ENCODE data around the gene MAPK8.

The MAPK8 gene

DNA sequence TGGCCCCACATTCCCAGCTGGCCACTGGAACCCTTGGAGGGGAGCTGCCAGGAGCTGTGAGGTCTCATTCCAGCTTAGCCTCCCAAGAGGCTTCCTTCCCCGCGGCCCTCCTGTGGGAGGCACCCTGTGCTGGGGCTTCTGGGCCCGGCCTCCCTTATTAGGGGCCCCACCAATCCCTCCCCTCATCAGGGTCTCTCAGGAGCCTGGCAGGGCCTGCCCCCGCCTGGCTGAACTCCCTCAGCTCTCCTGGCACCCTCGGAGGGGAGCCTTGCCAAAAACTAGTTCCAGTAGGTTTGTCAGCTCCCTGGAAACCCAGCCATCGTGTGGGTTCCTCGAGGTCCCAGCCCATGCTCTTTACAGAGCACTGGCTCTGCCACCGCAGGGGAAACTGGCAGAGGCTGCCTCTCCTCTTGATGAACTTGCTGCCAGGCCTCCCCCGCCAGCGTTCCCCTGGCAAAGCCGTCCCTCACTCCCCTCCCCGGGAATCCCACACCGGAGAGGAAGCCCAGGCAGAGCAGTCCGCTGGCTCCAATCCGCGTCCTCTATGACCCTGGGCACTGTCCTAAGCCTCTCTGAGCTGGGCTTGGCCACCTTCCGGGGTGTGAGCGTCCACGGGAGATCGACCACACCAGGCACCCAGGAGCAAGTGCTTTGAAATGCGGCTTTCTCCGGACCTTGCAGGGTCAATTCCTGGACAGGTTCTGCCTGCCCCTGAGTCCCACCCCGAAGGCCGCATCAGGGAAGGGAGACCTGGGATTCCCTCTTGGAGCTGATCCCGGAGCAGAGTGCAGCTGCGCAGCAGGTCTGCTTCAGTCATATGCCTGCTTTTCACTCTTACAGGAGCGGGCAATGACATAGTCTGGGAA is 158.6 kb downstream of the MAPK8 start:
- DNase-seq, result no peak

DNA sequence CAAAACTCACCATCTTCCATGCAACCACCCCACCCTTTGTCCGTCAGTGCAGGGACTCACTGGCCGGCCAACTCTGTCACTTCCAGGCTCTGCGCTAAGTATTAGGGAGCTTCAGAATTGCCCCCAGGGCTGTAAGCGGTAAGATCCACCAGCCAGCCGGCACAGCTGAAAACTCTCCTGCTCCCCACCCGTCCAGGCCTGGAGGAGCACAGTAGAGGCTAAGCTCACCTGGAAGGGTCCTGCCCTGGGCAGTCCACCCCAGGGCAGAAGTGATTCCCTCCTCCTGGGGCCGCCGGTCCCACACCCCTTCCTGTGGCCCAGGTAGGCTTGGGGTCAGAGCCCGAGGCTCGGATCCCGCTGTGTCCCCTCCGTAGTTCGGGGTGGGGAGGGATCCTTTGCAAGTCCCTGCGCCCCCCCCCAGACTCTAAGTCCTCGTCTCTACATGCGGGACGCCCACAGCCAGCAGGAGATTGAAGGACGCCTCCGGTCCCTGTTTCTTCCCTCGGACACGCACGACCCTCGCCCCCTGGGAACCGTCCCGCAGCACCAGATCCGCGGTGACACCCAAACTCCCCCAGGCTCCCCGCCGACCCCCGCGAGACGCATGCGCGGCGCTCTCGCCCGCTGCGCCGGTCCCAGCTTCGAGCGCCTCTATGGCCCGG is 159.5 kb downstream of the MAPK8 start:
- DNase-seq, result no peak

DNA sequence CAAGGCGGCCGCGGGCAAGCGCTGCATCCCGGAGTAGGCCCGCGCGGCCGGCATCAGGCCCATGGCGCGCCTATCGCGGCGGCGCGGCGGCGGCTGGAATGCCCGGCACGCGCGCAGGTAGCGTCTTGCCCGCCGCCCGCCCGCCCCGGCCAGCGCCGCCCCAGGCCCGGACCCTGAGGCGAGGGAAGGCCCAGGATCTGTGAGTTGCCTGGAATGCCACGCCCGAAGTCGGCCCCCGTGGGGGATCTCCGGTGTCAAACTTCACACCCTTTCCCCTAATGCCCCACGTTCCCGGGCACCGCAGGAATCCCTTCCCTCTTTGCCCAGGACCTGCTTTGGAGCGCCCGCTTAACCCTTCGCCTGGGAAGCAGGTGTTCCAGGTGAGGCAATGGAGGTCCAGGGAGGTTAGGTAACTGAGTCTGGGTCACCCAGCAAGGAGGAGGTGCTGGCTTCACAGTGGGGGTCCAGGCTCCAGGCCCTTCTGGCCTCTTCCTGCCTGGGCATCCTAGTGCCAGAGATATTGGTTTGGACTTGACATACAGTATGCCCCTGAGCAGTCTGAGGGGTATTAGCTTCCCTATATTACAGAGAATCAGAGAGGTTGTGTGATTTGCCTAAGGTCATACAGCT is 160.2 kb downstream of the MAPK8 start:
- no peak for DNase-seq

DNA sequence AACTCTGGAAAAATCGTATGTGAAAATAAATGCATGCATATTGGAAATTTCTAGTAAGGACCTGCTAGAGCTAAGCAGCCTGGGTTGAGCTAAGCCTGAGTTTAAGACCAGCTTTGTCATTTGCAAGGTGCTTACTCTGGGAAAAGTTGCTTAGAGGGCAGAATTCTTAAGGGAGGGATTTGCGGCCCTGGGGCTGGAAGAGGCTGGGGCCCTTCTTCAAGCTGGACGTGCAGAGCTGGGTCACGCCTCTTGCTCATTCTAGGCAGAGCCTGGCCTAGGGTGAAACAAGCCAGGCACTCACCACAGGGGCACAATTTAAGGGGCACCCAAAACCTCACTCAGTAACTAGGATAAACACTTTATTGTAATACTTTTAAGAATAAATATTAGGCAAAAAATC is 161.2 kb downstream of the MAPK8 start:
- no peak for DNase-seq

DNA sequence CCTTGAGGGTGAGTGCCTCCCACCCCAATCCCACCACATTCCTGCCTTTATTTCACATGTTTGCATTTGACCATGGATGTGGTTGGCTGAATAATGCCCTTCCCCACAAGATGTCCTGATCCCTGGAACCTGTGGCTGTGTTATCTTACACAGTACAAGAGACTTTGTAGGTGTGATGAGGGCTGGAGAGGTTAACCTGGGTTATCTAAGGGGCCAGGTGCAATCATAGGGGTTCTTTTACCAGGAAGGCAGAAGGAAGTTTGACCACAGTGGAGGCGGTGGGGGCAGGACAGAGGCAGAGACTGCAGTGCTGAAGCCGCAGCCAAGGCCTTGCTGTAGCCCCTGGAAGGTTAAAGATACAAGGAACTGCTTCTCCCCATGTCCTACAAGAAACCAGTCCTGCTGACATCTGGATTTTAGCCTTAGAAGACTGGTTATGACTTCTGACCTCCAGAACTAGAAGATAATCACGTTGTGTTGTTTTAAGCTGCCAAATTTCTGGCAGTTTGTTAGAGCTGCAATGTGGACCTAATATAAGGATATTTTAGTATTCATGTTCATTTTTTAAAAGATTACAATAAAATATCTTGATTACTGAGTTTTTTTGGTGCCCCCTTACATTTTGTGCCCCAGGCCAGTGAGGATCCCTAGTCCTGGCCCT is 161.8 kb downstream of the MAPK8 start:
- DNase-seq, result peak; percentile 80

DNA sequence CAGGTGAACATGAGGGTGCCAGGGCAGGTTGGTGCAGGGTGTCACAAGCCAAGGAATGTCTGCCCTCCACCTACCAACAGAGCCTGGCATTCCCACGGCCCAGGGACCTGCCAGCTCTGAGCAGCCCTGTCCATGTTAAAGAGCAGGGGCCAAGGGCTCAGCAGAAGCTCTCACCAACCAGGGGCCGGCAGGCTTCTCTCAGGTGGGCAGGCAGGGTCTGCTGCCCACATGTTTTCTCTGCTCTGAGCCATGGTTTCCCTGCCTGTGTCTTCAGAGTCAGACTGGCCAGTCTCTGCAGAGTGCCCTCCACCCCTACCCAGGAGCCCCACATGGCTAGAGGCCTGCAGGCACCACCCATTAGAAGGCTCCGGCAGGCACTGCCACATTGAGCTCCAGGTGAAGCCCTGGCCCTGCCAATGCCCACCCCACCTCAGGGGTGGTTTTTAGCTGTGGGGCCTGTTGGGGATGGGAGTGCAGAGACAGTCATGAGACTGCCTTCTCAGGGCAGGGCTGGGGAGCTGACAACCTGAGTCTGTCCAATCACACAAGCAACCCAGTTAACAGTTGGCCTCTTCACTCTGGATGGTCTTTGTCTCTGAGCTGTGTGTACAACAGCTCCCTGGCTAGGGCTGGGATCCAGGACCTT is 162.5 kb downstream of the MAPK8 start:
- DNase-seq, result peak; percentile 69

DNA sequence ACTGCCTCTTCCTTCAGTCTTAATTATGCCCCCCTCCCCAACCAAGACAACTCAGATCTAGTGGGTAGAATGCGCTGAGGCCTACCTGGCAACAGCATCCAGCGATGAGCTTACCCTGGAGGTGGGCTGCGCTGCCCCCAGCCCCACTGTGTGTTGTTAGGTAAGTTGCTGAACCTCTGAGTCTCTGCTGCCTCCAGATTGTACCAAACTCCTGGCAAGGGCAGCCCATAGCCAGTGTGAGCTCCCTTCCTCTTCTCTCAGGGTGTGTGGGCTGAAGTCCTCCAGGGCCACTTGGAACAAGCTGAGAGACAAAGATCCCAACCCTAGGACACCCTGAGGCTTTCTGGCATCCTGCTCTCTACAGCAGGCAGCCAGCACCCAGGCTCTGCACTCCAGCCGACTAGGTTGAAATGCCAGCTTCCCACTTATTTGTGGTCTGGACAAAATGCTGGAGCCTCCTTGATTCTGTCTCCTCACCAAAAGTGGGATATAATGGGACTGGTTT is 163.1 kb downstream of the MAPK8 start:
- peak; percentile 45 for DNase-seq

DNA sequence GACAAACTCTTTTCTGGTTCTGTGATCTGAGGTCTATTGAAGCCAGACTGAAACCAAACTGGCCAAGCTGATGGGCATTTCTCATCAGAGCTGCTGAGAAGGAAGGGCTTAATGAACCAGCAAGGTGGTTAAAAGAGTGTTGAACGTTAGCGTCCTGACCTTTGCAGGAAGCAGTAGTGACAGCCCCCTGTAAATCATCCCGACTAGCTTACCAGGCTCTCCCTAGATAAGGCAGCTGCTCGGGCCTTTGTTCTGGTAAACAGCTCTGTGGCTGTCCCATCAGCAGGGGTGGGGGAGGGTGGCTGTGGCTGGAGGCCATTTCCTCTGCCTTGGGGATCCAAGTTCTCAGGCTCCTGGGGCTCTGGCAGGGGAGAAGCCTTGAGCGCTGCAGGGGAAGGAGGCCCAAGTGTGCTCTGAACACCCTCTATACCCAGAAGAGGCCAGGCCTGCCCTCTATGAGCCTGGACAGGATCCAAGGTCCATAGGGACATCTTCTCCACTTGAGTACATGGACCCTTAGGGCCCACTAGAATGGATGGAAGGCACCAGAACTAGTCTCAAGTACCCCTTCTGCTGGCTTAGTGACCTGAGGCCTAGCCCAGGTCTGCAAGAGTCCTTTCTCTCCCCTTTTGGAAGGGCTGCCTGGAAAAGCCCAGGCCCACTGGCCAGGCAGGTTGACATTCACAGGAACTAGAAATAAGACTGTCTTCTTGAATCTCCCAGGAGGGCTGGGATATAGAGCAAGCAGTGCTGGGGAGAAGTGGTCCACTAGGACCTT is 163.8 kb downstream of the MAPK8 start:
- DNase-seq, result peak; percentile 91

DNA sequence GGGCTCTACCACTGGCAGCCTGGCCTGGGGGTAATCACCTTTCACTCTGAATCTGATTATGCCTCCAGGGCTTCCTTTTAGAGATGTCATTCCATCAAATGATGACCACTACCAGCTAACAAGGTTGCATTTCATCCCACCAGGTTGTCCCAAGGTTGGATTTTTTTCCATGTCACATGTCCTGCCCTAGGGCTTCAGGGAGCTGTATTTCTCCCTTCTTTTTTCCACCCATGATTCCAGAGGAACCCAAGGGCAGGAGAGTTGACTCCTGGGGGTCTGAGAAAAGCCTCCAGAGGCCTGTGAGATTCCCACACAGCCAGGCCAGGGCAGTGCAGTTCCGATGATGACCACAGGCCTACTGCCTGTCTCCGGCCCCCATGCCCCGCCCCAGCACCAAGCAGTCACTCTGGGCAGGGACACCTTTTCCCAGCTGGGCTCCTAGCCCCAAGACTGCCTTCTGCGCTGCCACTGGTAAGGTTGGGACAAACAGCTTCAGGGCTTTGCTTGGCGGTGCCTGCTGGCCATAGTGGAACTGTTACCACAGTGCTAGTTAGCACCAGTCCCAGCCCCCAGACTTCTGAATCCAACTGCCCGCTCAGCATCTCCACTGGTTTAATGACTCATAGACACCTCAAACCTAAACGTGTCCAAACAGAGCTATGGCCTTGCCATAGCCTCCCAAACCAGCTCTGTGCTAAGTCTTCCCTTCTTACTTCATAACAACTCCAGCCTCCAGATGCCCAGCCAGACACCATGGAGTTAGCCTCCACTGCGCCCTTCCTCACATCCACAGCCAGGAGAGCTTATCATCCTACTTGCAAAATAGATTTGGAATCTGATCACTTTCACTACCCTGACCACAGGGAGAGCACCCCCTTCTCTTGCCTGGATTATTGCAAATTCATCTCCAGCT is 164.7 kb downstream of the MAPK8 start:
- no peak for DNase-seq

DNA sequence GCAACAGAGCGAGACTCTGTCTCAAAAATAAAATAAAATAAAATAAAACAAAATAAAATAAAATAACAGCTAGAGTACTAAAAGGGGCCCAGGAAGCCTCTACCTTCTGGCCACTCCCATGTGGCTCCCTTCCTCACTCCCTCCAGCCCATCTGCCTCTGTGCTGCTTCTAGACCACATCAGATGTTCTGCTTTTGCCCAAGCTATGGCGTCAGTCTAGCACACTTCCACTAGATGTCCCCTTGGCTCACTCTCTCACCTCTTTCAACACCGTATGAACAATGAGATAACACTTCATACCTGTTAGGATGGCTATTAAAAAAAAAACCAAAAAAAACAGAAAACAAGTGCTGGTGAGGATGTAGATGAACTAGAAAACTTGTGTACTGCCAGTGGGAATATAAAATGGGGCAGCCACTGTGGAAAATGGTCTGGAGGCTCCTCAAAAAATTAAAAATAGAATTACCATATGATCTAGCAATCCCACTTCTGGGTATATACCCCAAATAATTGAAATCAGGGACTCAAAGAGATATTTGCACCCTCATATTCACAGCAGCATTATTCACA is 166.1 kb downstream of the MAPK8 start:
- DNase-seq, result peak; percentile 49

DNA sequence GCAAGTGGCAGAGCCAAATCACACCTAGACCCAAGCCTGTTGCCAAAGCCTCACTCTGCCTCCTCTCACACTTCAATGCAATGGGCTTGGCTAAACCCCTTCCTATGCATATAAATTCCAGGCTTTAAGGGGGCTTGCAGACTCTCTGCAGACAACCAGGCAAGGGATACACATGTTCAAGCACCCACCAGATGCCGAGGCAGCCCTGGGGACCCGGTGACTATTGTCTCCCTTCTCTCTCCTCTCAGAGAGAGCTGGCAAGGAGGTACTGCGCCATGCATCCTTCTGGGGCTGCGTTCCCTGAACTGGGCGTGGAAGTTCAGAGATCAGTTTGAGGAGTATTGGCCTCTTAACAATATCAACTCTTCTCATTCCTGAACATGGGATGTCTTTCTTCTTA is 167.2 kb downstream of the MAPK8 start:
- DNase-seq, result no peak

DNA sequence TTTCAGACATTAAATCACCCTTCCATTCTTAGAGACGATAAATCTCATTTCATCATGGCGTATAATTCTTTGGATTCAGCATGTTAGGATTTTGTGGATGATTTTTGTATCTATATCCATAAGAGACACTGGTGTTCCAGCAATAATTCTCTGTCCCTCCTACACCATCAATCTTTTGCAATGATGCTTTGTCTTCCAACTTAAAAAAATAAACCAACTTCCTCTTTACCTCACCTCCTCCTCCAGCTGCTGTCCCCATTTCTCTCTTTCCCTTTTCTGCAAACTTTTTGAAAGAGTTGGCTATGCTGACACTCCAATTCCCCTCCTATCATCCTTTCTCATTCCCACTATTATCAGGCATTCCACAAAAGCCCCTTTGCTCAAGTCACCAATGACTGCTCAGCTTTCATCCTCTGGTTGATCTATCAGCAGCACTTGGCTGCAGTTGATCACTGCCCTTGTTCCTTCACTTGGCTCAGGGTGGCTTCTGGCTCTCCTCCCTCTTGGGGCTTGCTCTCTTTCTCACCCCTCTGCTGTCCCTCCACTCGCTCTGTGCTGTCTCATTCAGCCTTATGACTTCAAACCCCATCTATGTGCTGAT is 168.4 kb downstream of the MAPK8 start:
- no peak for DNase-seq

DNA sequence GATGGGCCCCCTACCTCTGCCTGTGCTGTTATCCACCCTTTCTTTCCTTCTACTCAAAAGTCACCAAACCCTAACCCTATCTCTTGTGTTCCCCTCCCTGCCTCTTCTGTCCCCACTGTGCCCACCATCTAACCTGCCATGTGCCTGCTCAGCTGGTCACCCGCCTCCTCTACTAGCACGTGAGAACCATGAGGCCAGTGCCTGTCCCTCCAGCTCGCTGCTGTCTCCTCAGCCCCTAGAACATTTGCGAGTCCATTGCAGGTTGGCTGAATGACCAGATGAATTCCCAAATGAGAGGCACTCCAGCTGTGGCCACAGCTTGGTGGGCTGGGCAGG is 169.4 kb downstream of the MAPK8 start:
- DNase-seq, result no peak

DNA sequence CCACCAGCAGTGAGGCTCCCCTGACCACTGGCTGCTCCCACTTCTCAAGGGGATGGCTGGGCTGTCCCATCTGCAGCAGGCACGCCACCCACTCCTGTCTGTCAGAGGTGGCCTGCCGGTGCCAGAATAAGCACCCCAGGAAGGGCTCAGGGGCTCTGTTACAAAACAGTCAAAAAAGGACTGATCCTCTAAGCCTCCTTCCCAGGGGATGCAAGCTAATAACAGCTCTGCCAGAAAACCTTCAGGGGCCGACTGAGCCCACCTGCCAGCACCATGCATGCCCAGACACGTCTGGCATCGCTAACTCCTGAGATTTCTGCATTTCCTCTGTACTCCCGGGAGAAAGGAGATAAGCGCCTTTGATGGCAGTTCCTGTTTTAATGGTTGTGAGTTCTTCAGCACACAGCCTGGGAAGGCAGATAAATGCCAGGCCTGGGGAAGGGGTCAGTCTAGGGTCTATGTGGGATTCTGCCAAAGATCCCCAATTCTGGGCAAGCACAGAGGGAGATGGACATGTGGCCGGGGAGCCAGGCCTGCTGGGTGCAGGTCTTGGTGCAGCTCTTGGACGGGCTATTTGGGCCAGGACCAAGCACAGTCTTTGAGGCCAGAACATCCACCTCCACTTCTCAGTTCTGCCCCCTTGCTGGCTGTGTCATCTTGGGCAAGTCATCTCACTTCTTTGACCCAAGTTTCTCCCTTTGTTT is 170.0 kb downstream of the MAPK8 start:
- peak; percentile 39 for DNase-seq

DNA sequence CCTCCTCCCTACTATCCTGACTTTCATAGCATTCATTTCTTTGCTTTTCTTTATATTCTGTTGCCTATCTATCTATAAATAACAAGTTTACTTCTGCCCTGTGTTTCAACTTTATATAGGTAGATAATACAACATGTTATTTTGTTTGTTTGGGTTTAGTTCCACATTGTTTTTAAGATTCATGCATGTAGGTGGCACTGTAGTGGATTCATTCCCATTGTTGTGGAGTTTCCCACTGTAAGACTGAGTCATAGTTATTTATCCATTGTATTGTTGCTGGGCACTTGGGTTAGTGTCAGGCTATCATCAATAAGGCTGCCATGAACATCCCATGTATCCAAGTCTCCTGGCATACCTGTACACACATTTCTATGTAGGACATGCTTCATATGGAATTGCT is 170.7 kb downstream of the MAPK8 start:
- DNase-seq, result no peak

DNA sequence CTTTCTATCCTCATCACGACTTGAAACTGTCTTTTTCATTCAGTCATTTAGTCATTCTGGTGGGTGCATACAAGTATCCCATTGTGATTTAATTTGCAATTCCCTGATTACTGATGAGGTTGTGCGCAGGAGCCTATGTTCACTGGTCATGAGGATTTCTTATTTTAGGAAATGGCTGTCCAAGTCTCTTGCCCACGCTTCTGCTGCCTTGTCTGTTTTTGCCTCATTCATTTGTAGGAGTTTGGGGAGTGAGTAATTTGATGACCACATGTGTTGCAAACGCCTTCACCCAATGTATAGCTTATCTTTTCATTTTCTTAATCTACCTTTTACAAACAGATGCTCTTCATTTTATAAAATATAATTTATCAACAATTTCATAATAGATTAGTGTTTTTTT is 171.1 kb downstream of the MAPK8 start:
- DNase-seq, result no peak

DNA sequence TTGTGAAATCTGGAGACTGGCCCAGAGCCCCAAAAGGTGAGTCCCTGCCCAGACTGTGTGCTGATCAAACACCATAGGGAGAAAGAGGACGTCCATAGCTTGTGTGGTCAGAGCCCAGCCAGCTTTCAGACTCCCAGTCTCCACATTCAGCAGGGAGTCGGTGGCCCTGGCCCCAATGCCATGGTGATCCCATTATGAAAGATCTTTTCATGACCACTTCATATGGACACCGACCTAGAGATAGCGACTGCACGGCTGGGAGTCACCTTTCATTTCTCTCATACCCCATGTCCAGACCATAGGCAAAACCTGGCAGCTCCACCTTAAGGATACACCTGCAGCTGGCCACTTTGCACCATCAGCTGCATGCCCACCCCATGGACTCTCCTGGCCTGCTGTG is 172.0 kb downstream of the MAPK8 start:
- no peak for DNase-seq

DNA sequence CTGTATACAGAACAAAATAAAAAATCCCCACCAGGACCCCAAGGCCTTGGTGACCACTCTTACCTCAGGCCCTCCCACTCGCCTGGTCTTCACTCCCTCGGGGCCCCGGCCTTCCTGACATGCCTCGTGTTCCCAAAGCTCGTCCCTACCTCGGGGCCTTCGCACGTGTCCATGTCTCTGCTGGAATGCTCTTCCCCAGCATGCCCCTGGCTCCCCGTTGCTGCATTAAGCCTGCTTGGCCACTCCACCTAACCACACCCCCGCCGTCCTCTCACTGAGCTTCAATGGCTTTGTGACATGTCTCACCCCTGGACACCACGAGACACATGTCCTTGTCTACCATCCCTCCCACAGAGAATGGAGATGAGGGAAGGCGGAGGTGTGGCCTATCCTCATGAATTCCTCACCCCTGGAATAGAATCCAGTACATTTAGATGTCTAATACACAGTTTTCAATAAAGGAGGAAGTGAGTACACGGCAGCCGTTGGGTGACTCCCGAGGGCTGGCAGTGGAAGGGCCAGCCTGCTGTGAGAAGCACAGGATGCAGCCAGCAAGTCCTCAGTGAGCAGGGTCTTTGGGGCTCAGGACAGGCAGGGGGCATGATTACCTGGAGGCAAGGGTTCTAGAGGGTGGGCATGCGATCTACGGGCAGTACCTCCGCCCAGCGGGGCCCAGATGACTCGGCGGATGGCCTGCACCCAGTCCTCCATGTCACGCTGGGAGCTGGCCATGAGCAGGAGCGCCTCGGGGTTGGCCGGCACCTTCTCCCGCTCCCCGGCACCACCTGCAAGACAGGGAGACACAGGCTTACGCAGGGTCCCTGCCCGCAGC is 172.7 kb downstream of the MAPK8 start:
- DNase-seq, result no peak

Measured in hematopoietic multipotent progenitor cell treated with erythropoietin and hydrocortisone succinate and interleukin-3 and kit ligand, for 8 days (in vitro differentiated cells).